K562 (cell line): ENCODE results near the gene C11orf52. TPM values are rescaled to one million over a fixed set of nuclear protein-coding genes. Genes with fewer than 3 reads are reported as not detected.

Experiments used
- ATAC-seq: fragments of 200-7000 bp; cut with Tn5 transposase; 3 replicates; pipeline ENCODE4 v1.9.1; 2020; ENCODE audit warnings: moderate library complexity
- BruUV-seq: library from RNA; stranded (reverse); fragments of 400-500 nt; replicated peaks from 2 replicates; lab custom pipeline; 2021; lab: Mats Ljungman, UMichigan
- CTCF ChIA-PET: fragments of 300-600 bp; formaldehyde crosslinking; extraction: SDS; loops from one replicate; lab custom pipeline; 2021; ENCODE audit warnings: low intra/inter-chr PET ratio; lab: Yijun Ruan, JAX
- POLR2A ChIA-PET: fragments of 300-600, 350-650 bp; sonication (Branson Sonifier 250); formaldehyde crosslinking; extraction: SDS; loops from one replicate; lab custom pipeline; 2021; ENCODE audit warnings: antibody characterized with exemption, inconsistent platforms; lab: Yijun Ruan, JAX
- DNase-seq, 4 experiments: peaks; one replicate each; pipeline versions ENCODE4 v3.0.0 to v3.0.0-alpha.2; 2011 to 2018; ENCODE audit warnings: low spot score in 3 of 4, mixed read lengths in 3 of 4; ENCODE audit errors: extremely low read depth in 1 of 4
- FAIRE-seq: peaks from 2 replicates; lab custom pipeline; 2011; peaks lifted over from hg19 to GRCh38; lab: Jason Lieb, UNC
- H2AFZ ChIP-seq: 2 replicates; pipeline ENCODE4 v1.6.0; 2011; ENCODE audit warnings: low read depth, low read length, control low read depth, inconsistent platforms
- H3K27ac ChIP-seq: fragments of 200-600 bp; 3 replicates; pipeline ENCODE4 v1.8.0; 2011; ENCODE audit warnings: low read depth, mild to moderate bottlenecking, control low read depth, inconsistent platforms, low read length, moderate library complexity, mixed read lengths; ENCODE audit errors: extremely low read depth
- H3K27me3 ChIP-seq, 2 experiments: fragments of 300-600 bp in 1 of 2; 2 replicates in 1 of 2; 3 replicates in 1 of 2; pipeline versions ENCODE4 v1.6.0 to v1.8.0; 2011; ENCODE audit warnings: inconsistent platforms in 2 of 2, low read length in 2 of 2, mild to moderate bottlenecking in 1 of 2, mixed read lengths in 1 of 2, moderate library complexity in 1 of 2; ENCODE audit not compliant: control insufficient read depth in 2 of 2, insufficient read depth in 2 of 2
- H3K36me3 ChIP-seq: fragments of 300-600 bp; 3 replicates; pipeline ENCODE4 v1.8.0; 2011; ENCODE audit warnings: mild to moderate bottlenecking, low read length, inconsistent platforms; ENCODE audit not compliant: control insufficient read depth, insufficient read depth
- H3K4me1 ChIP-seq, 2 experiments: fragments of 200-600 bp in 1 of 2; replicated peaks in 1 of 2; 2 replicates in 1 of 2; 3 replicates in 1 of 2; pipeline versions ENCODE4 v1.5.1 to v1.8.0; 2011; ENCODE audit warnings: inconsistent platforms in 2 of 2, low read length in 2 of 2, mild to moderate bottlenecking in 1 of 2, mixed read lengths in 1 of 2, moderate library complexity in 1 of 2; ENCODE audit not compliant: control insufficient read depth in 2 of 2, insufficient read depth in 2 of 2
- H3K4me2 ChIP-seq: 2 replicates; pipeline ENCODE4 v1.6.1; 2011; ENCODE audit warnings: low read length, control low read depth, inconsistent platforms, mixed read lengths; ENCODE audit not compliant: insufficient read depth
- H3K4me3 ChIP-seq: fragments of 200-600 bp; sonication (generic), shearing (Covaris generic); 2 replicates; pipeline ENCODE4 v1.5.1; 2016; ENCODE audit warnings: control low read depth, inconsistent platforms
- H3K79me2 ChIP-seq: fragments of 200-600 bp; 3 replicates; pipeline ENCODE4 v1.8.0; 2011; ENCODE audit warnings: low read length, inconsistent platforms; ENCODE audit not compliant: control insufficient read depth, insufficient read depth
- H3K9ac ChIP-seq, 2 experiments: 2 replicates each; pipeline versions ENCODE4 v1.6.0 to v1.6.1; 2011; ENCODE audit warnings: low read depth in 2 of 2, low read length in 2 of 2, control low read depth in 1 of 2, inconsistent platforms in 1 of 2, mild to moderate bottlenecking in 1 of 2, mixed read lengths in 1 of 2; ENCODE audit not compliant: insufficient read depth in 1 of 2
- H3K9me1 ChIP-seq: one replicate; pipeline ENCODE4 v1.6.0; 2011; ENCODE audit warnings: inconsistent platforms, mild to moderate bottlenecking, low read length, moderate library complexity; ENCODE audit not compliant: control insufficient read depth, insufficient read depth
- H3K9me3 ChIP-seq: replicated peaks from 2 replicates; pipeline ENCODE4 v1.5.1; 2011; ENCODE audit warnings: low read depth, low read length, inconsistent platforms; ENCODE audit not compliant: control insufficient read depth, insufficient read depth
- H4K20me1 ChIP-seq: replicated peaks from 2 replicates; pipeline ENCODE4 v1.6.1; 2011; ENCODE audit warnings: low read length, inconsistent platforms, mixed read lengths; ENCODE audit not compliant: control insufficient read depth, insufficient read depth
- CAMTA2 ChIP-seq: fragments of 250-450 bp; sonication (Bioruptor Pico); conservative IDR thresholded peaks from 2 replicates; pipeline ENCODE4 v1.5.1; 2022
- EP400 ChIP-seq: fragments of 450-650 bp; IDR thresholded peaks from 2 replicates; pipeline ENCODE4 v1.6.1; 2017; ENCODE audit warnings: antibody characterized with exemption, mild to moderate bottlenecking, moderate library complexity
- ETS2 ChIP-seq: IDR thresholded peaks from 2 replicates; pipeline ENCODE4 v1.6.1; 2016; ENCODE audit warnings: borderline replicate concordance, missing genetic modification characterization, mild to moderate bottlenecking, moderate library complexity, missing compliant biosample characterization; ENCODE audit not compliant: poor library complexity, severe bottlenecking
- ETV1 ChIP-seq: fragments of 450-650 bp; conservative IDR thresholded peaks from 2 replicates; pipeline ENCODE4 v1.6.1; 2016; ENCODE audit warnings: missing genetic modification characterization, control low read depth, low read depth, missing compliant biosample characterization
- GABPB1 ChIP-seq: sonication (generic); formaldehyde crosslinking; IDR thresholded peaks from 2 replicates; pipeline ENCODE4 v1.8.0; 2022; ENCODE audit warnings: mild to moderate bottlenecking, missing genetic modification reagents
- GTF2E2 ChIP-seq: fragments of 200-800 bp; sonication (Bioruptor generic); IDR thresholded peaks from 2 replicates; pipeline ENCODE4 v1.6.1; 2016; ENCODE audit warnings: missing genetic modification characterization, missing compliant biosample characterization
- HMG20A ChIP-seq: fragments of 450-650 bp; formaldehyde crosslinking; conservative IDR thresholded peaks from 2 replicates; pipeline ENCODE4 v1.4.0; 2020; ENCODE audit warnings: mild to moderate bottlenecking, mixed read lengths
- NBN ChIP-seq: fragments of 450-650 bp; IDR thresholded peaks from 2 replicates; pipeline ENCODE4 v1.6.1; 2016; ENCODE audit warnings: low read depth, mild to moderate bottlenecking
- RBM14 ChIP-seq: fragments of 200-400 bp; formaldehyde crosslinking; IDR thresholded peaks from 2 replicates; pipeline ENCODE4 v1.6.1; 2018; ENCODE audit warnings: low read depth, mild to moderate bottlenecking, low read length, moderate library complexity, borderline replicate concordance; ENCODE audit not compliant: insufficient read depth
- RNF2 ChIP-seq: sonication (generic); IDR thresholded peaks from 2 replicates; pipeline ENCODE4 v1.6.1; 2016
- SIN3A ChIP-seq, 2 experiments: fragments of 150-350 bp in 1 of 2; IDR thresholded peaks; 2 replicates each; pipeline ENCODE4 v1.6.1; 2011 to 2016; ENCODE audit warnings: borderline replicate concordance in 2 of 2, low read depth in 2 of 2, low read length in 2 of 2, mild to moderate bottlenecking in 2 of 2, moderate library complexity in 2 of 2; ENCODE audit not compliant: control insufficient read depth in 1 of 2
- SMAD4 ChIP-seq: fragments of 250-450 bp; sonication (Bioruptor Pico); conservative IDR thresholded peaks from 2 replicates; pipeline ENCODE4 v1.8.0; 2021; ENCODE audit warnings: inconsistent platforms, mild to moderate bottlenecking, moderate library complexity
- TGIF2 ChIP-seq: sonication (generic); formaldehyde crosslinking; IDR thresholded peaks from 2 replicates; pipeline ENCODE4 v1.8.1; 2022; ENCODE audit warnings: mild to moderate bottlenecking, missing genetic modification reagents, moderate library complexity
- ZBTB7A ChIP-seq: IDR thresholded peaks from 2 replicates; pipeline ENCODE4 v1.6.1; 2011; ENCODE audit warnings: low read depth, mild to moderate bottlenecking, low read length, moderate library complexity, borderline replicate concordance; ENCODE audit not compliant: control insufficient read depth
- WGBS: fragments of 100-300 bp; shearing (Covaris generic); methylation state at CpG from one replicate; pipeline ENCODE4 v1.1.6; 2016; ENCODE audit warnings: low coverage, mixed read lengths; ENCODE audit not compliant: insufficient coverage; ENCODE audit errors: missing lambda C conversion rate; 5-methylcytosine and 5-hydroxymethylcytosine counted together
- in situ Hi-C: fragments of 300-500 bp; cut with MboI; formaldehyde crosslinking; loops from 4 replicates; pipeline ENCODE4 v1.15.0; 2018; ENCODE audit warnings: inconsistent platforms, mixed read lengths
- intact Hi-C: fragments of 100-400 bp; cut with micrococcal nuclease; formaldehyde crosslinking; loops from 2 replicates; pipeline ENCODE4 v1.14.2; 2022
- polyA plus RNA-seq, 8 experiments: library from polyadenylated mRNA; depleted of rRNA in 4 of 8; stranded (reverse) in 5 of 8; unstranded in 3 of 8; fragments of >200 nt; fragmentation: Nextera tagmentation in 2 of 8; fragmentation: Illumina TruSeq in 1 of 8; extraction: Ambion mirVana in 2 of 8; extraction: Trizol in 1 of 8; gene quantifications; 2 replicates each; pipeline versions ENCODE4 v1.2.1 to v1.2.3, GENCODE V29; 2011 to 2014; ENCODE audit warnings: inconsistent platforms in 1 of 8, missing spikeins in 1 of 8
- total RNA-seq, 7 experiments: library from RNA; depleted of rRNA in 6 of 7; stranded (reverse); fragments of >200 nt in 6 of 7; fragmentation: Illumina TruSeq in 2 of 7; extraction: Trizol in 2 of 7; gene quantifications; 2 replicates each; pipeline versions ENCODE4 v1.2.1 to v1.2.3, GENCODE V29; 2011 to 2021; ENCODE audit warnings: low replicate concordance in 1 of 7

The C11orf52 gene
- total and polyA plus RNA-seq, 9 of the 15 experiments (the other 6 are each of a cell fraction or from before 2014, with no cell fraction given): 0.29 to 2.9 (median 1.0) TPM

DNA sequence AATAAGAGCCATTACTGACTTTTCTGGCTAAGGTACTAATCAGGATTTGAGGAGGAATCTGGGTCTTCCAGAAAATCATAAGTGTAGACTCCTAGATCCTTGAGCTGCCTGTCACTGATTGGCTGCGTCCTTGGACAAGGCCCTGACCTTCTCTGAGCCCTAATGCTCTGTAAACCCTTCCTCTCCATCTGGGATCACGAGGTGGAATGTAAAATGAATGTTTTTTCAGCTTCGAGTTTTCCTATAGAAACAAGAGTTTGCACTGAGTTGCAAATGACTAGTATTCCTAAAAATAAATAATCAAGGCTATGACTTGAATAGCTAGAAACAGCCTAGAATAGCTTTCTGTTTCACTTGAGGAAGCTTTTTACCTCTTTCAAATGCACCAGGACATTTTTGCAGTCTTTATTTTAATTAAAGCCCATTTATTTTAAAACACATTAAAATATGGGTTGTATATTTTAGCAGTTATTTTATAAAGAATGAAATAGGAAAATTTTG, 17.4 kb downstream of the C11orf52 start:
- 31% methylated on average over 3 of the region's 3 CpGs for WGBS
- TF ChIP-seq RBM14 (no peak), RNF2 (no peak), HMG20A (CRISPR knock-in tag) (no peak), GTF2E2 (tag) (peak; percentile 29)
- peak overlapping the region in 1 of 2 experiments; percentile 70; a peak in 1 of 4 replicates for H3K9ac ChIP-seq
- peaks cover 8% of the 10 kb centered on the region; the same call in 2 of the 3 replicates for H3K79me2 ChIP-seq
- POLR2A ChIA-PET: interaction anchor here (0.6 to 4.2 kb wide), 8 partner anchors 9 to 66 kb away, joined by 3 to 20 read pairs (median 3); no protein-coding TSS in a partner anchor
- H3K4me1 ChIP-seq: peaks cover 22 to 31% of the 10 kb centered on the region in 2 experiments
- CTCF ChIA-PET: interaction anchor here (0.6 kb wide), 1 partner anchor 58 kb away, joined by 3 read pairs; no protein-coding TSS in a partner anchor
- ATAC-seq: no peak
- intact Hi-C loops (no loop called here), in situ Hi-C loops (no loop called here)
- no peaks in the 10 kb centered on the region for H3K36me3 ChIP-seq
- H3K9me1 ChIP-seq: no peaks in the 10 kb centered on the region
- H3K27ac ChIP-seq: peak overlapping the region; percentile 55; the same call in 1 of the 3 replicates
- no TSS peak for BruUV-seq
- no peak for FAIRE-seq
- H3K9me3 ChIP-seq: no peaks in the 10 kb centered on the region
- H3K4me2 ChIP-seq: peak overlapping the region; percentile 96; the same call in 1 of the 2 replicates
- H3K4me3 ChIP-seq: no peak overlapping the region
- peak overlapping the region; percentile 99 for H2AFZ ChIP-seq
- H3K27me3 ChIP-seq: no peaks in the 10 kb centered on the region
- H4K20me1 ChIP-seq: no peaks in the 10 kb centered on the region
- DNase-seq: no peak

DNA sequence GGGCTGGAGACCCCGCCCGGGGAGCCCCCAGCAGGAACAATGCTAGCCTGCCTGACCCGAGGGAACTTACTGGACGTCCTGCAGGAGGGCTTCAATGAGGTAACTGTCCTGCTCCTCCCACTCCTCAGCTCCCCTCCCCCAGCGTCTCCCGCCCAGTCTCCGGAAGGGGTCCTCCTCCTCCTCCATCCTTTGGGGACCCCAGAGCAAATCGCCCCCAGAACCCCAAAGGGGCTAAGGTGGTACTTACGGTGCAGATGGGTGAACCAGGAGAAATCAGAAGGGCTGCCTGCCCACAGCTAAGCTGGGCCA, 18.7 kb downstream of the C11orf52 start:
- peak overlapping the region; percentile 62 for H3K4me3 ChIP-seq
- peak overlapping the region; percentile 96 for H3K4me2 ChIP-seq
- FAIRE-seq: no peak
- H3K4me1 ChIP-seq: peaks cover 22 to 31% of the 10 kb centered on the region in 2 experiments
- no peaks in the 10 kb centered on the region for H3K9me1 ChIP-seq
- H3K9ac ChIP-seq: peak overlapping the region; percentile 70 to 94
- H4K20me1 ChIP-seq: no peaks in the 10 kb centered on the region
- ChIA-PET CTCF (no interaction called here), POLR2A (interaction anchor here (0.7 to 4.2 kb wide), 5 partner anchors 11 to 1986 kb away, joined by 3 to 20 read pairs (median 4); no protein-coding TSS in a partner anchor)
- H2AFZ ChIP-seq: peak overlapping the region; percentile 99
- H3K79me2 ChIP-seq: peaks cover 8% of the 10 kb centered on the region; the same call in 2 of the 3 replicates
- no peaks in the 10 kb centered on the region for H3K36me3 ChIP-seq
- in situ Hi-C loops: no loop called here
- H3K27ac ChIP-seq: peak overlapping the region; percentile 55; the same call in 2 of the 3 replicates
- peak; percentile 84 for TF ChIP-seq ZBTB7A
- TF ChIP-seq CAMTA2 (CRISPR knock-in tag): no peak
- TF ChIP-seq ETV1 (tag): 0 out of 2 replicates have a peak, but pooled peaks have one; percentile 15
- TF ChIP-seq SMAD4 (CRISPR knock-in tag): no peak
- no peak for TF ChIP-seq SIN3A (IDR thresholded peaks at IDR 0.05; ENCODE audit: borderline replicate concordance in 2 of 2, control insufficient read depth in 1 of 2, low read depth in 2 of 2, low read length in 2 of 2)
- TF ChIP-seq GABPB1: 0 out of 2 replicates have a peak, but pooled peaks have one; percentile 24
- TF ChIP-seq EP400: no peak
- 0 out of 2 replicates have a peak, but pooled peaks have one; percentile 42 for TF ChIP-seq TGIF2
- no peak for TF ChIP-seq ETS2 (tag)
- no peak for TF ChIP-seq NBN
- TF ChIP-seq, all 486 proteins: peak for 4
- peak in 2 of 4 experiments; percentile 48 to 53 for DNase-seq
- Histone ChIP-seq H3K27me3 (no peaks in the 10 kb centered on the region), H3K9me3 (no peaks in the 10 kb centered on the region)
- ATAC-seq: peak; percentile 66
- no TSS peak for BruUV-seq
- 3% methylated on average over 5 of the region's 9 CpGs for WGBS
- intact Hi-C loops: no loop called here
